Right lobe of liver (tissue), 4 donors: ENCODE data around the gene UVRAG.
"Not testable (repeated sequence)": the region's sequence is repeated elsewhere in the genome, so short reads cannot be mapped to it uniquely, and the experiment has no call there.

Experiments used
- POLR2A ChIP-seq: fragments of 450-650 bp; IDR thresholded peaks from one replicate; pipeline ENCODE4 v1.6.1; 2017; ENCODE audit warnings: antibody characterized with exemption, mild to moderate bottlenecking
- TF ChIP-seq, protein P1 (sequence below), 4 donors: fragments of 200-600 bp in 3 of 4; fragments of 450-650 bp in 1 of 4; IDR thresholded peaks; one replicate each; pipeline versions ENCODE4 v1.5.1 to v1.8.0; 2016 to 2022; ENCODE audit warnings: antibody characterized with exemption in 4 of 4, mild to moderate bottlenecking in 2 of 4
- donor health status: DM: no; HTN: no; CAD: no.
- donor health status: DM: no; HTN: no; CAD: no.
- donor health status: DM: no; HTN: yes; CAD: no.

DNA sequence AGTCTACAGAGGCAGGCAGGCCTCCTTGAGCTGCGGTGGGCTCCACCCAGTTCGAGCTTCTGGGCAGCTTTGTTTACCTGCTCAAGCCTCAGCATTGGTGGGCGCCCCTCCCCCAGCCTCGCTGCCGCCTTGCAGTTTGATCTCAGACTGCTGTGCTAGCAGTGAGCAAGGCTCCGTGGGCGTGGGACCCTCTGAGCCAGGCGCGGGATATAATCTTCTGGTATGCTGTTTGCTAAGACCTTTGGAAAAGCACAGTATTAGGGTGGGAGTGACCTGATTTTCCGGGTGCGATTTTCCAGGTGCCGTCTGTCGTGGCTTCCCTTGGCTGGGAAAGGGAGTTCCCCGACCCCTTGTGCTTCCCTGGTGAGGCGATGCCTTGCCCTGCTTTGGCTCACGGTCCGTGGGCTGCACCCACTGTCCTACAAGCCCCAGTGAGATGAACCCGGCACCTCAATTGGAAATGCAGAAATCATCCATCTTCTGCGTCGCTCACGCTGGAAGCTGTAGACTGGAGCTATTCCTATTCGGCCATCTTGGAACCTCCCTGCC lies 164.5 kb downstream of the UVRAG start:
- TF ChIP-seq POLR2A, result not testable (repeated sequence)
- TF ChIP-seq, protein P1, sequence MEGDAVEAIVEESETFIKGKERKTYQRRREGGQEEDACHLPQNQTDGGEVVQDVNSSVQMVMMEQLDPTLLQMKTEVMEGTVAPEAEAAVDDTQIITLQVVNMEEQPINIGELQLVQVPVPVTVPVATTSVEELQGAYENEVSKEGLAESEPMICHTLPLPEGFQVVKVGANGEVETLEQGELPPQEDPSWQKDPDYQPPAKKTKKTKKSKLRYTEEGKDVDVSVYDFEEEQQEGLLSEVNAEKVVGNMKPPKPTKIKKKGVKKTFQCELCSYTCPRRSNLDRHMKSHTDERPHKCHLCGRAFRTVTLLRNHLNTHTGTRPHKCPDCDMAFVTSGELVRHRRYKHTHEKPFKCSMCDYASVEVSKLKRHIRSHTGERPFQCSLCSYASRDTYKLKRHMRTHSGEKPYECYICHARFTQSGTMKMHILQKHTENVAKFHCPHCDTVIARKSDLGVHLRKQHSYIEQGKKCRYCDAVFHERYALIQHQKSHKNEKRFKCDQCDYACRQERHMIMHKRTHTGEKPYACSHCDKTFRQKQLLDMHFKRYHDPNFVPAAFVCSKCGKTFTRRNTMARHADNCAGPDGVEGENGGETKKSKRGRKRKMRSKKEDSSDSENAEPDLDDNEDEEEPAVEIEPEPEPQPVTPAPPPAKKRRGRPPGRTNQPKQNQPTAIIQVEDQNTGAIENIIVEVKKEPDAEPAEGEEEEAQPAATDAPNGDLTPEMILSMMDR (IDR thresholded peaks at IDR 0.05), result not testable (repeated sequence)
